Superior temporal gyrus (tissue), 1 donor: ENCODE measurements around the gene SP1.
"Not testable (repeated sequence)": the region's sequence is repeated elsewhere in the genome, so short reads cannot be mapped to it uniquely, and the experiment has no call there.

Source experiments
- DNase-seq: peaks from one replicate; pipeline ENCODE4 v3.0.0-alpha.2; 2016; ENCODE audit errors: extremely low spot score

Gene SP1

DNA sequence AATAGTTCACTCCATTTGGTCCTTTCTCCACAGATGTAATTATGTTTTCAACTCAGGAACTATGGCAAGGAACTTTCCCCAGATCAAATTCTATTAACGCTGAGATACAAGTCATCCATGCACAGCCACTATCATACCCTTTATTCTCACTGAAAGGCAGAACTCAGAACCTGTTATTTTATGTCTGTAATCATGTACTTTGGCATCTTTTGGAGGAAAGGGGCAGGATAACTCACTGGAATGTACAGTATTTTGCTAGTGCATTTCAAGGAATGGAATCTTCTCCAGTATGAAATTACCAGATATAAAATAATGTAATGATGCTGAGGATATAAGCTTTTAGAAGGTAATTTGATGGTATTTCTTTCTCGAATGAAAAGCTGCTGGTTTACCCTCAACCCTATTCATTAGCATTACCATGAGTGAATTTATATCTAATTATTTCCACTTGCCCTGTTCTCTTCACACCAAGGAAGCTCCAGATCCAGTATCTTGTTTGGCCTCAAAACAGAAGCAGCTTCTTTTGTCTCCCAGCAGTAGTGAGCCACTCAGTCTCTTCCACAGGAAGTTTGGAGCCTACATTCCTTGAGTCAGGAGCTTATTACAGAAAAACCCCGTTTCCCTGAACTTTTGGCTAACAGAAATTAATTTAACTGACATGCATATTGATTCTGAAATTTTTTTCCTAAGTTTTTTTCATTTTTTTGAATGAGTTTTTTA, 33.7 kb downstream of the SP1 start:
- no peak for DNase-seq

DNA sequence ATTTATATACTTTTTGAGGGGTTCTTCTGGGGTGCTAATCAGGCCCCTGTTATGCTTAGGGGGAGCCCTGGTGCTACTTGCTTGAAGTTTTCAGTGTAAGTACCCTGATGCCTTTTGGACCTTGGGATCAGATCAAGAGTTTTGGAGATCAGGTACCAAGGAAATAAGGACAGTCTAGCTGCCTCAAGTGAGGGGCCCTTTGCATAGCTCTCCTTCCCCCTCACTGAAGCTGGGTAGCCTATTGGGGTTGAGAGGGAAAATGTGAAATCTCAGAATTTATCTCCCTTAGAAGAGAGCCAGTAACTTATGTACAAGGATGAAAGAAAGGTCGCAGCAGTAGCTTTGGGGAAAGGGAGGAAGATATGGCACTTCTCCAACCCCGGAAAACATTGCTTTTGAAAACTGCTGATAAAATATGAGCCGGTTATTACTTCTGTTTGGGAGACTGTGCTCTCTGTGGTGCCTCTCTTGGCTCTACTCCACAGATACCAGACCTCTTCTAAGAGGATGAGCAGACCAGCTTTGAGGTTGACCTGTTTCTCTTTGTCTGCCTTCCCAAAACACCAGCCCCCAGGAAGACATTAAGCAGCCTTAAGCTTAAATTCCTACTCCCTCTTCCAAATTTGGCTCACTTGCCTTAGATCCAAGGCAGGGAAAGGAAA, 34.9 kb downstream of the SP1 start:
- DNase-seq, result no peak

DNA sequence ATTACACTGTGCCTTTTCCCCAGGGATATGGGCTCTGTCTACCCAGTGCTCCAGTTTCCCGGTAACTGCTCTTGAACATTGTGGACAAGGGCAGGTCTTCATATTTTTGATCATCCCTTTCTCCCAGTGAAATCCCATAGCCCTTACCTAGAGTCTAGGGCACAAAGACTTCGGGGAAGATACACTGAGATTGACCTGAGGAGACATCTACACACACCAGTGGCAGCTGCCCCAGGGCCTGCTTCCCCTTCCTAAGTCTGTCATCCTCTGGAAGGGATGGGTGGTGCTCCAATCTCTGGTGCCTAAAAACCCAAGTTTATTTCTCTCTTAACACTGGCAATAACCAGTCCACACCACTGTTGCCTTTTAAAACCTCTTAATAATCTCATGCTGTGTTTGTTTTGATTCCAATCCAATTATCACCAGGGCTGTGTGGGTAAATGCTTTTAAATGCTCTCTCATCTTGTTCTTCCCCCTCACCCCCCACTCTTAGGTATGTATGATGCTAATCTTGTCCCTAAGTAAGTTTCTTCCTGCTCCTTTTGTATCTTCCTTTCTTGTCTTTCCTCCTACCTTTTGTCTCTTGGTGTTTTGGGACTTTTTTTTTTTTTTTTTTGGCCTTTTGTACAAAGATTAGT, 35.9 kb downstream of the SP1 start:
- DNase-seq, result not testable (repeated sequence)

DNA sequence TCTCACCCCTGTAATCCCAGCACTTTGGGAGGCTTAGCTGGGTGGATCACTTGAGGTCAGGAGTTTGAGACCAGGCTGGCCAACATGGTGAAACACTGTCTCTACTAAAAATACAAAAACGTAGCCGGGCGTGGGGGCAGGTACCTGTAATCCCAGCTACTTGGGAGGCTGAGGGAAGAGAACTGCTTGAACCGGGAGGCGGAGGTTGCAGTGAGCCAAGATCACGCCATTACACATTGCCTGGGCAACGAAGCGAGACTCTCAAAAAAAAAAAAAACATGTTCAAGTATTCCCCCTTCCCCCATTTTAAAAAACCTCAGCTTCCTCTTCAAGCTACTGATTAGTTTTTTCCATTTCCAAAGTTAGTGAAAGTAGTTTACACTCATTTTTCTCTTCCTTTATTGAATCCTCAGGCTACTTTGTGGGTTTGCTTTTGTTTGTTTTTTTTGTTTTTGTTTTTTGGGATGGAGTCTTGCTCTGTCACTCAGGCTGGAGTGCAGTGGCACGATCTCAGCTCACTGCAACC, 37.4 kb downstream of the SP1 start:
- DNase-seq, result not testable (repeated sequence)

DNA sequence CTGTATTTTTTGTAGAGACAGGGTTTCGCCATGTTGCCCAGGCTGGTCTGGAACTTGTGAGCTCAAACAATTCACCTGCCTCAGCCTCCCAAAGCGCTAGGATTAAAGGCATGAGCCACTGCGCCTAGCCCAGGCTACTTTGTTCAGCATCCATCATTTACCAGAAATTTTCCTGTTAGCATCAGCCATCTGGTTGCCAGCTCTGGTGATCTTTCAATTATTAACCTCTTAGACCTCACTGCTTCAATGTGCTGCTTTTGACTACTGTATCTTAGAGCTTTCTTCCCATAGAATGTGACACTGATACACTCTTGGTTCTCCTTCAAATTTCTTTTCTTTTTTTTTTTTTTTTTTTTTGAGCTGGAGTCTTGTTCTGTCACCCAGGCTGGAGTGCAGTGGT, 38.2 kb downstream of the SP1 start:
- DNase-seq, result no peak

DNA sequence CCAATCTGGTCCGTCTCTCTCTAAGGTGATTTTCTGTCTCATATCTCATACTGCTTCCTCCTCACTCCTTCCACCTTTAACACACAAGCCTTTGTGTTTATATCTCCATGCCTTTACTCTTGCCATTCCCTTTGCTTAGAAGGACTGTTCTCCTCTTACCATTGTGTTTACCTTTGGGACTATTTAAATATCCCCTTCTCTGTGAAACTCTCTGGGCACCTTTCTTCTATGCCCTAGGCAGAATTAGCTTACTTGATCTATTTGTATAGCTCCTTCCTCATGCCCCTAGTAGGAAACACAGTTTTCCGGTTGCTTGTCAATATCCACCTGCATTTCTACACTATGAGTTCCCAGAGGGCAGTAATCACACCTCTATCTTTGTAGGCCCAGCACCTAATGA, 39.8 kb downstream of the SP1 start:
- no peak for DNase-seq

DNA sequence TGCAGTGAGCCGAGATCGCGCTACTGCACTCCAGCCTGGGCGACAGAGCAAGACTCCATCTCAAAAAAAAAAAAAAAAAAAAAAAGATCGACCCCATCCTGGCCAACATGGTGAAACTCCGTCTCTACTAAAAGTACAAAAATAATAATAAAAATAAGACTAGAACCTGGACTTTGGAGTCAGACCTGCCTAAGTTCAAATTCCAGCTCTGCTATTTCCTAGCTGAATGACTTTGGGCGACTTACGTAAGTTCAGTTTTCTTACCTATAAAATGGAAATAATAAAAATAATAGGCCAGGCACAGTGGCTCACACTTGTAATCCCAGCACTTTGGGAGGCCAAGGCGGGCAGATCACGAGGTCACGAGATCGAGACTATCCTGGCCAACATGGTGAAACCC, 42.3 kb downstream of the SP1 start:
- DNase-seq, result not testable (repeated sequence)

DNA sequence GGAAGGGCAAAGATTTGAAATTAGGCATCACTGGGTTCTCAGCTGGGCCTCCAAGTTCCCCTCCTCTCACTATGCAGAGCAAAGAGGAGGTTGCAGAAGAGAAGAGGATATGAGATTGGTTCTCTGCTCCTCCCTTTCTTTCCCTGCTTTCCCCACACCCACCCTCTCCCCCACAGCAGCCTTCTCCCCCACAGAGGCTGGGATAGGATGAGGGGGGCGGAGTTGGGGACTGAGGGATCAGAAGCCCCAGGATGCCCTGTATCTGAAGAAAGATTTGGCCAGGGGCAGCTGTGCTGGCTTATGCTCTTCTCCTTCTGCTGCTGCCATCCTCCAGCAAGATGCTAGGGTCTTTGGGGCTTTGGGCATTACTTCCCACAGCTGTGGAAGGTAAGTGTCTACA, 43.6 kb downstream of the SP1 start, which contains the start of gene AMHR2:
TSS of gene AMHR2 (plus strand) at position 259 of the 400 bp plus-strand sequence. CDS start at position 339, 80 bp downstream.
- DNase-seq, result no peak

DNA sequence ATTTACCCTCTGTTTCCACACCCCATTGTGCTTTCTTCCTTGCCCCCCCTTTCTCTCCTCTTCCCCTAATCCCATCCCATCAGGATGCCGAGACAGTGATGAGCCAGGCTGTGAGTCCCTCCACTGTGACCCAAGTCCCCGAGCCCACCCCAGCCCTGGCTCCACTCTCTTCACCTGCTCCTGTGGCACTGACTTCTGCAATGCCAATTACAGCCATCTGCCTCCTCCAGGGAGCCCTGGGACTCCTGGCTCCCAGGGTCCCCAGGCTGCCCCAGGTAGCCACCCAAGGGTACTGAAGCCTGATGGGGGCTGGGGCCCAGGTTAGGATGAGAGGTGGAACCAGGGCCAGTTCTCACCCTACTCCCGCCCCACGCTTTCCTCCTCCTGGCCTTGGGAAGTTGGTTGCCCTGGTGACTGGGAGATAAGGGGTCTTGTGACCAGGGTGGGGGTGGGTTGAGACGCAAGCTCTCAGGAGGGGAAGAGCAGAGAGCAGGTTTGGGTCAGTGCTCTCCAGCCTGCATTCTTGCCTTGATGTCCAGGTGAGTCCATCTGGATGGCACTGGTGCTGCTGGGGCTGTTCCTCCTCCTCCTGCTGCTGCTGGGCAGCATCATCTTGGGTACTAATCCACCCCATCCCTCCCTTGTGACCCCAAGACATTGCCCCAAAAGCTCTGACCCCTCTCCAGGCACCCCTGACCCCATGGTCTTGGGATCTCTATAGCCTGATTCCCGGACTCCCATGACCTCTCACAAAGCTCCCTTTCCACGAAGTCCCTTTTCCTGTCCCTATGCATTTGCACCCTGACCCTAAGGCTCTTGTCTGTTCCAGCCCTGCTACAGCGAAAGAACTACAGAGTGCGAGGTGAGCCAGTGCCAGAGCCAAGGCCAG, 44.9 kb downstream of the SP1 start:
- DNase-seq, result no peak

DNA sequence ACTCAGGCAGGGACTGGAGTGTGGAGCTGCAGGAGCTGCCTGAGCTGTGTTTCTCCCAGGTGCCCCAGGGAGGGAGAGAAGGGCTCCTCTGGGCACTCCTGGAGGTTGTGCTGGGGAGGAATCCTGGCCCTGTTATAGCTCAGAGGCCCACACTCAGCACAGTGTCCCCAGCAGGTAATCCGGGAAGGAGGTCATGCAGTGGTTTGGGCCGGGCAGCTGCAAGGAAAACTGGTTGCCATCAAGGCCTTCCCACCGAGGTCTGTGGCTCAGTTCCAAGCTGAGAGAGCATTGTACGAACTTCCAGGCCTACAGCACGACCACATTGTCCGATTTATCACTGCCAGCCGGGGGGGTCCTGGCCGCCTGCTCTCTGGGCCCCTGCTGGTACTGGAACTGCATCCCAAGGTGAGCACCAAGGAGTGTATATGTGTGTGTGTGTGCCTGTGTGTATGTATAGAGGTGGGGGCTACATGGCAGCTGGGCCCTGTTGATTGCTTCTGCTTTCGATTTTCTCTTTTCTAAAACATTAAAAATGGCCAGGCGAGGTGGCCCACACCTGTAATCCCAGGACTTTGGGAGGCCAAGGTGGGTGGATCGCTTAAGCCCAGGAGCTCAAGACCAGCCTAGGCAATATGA, 45.7 kb downstream of the SP1 start:
- no peak for DNase-seq

DNA sequence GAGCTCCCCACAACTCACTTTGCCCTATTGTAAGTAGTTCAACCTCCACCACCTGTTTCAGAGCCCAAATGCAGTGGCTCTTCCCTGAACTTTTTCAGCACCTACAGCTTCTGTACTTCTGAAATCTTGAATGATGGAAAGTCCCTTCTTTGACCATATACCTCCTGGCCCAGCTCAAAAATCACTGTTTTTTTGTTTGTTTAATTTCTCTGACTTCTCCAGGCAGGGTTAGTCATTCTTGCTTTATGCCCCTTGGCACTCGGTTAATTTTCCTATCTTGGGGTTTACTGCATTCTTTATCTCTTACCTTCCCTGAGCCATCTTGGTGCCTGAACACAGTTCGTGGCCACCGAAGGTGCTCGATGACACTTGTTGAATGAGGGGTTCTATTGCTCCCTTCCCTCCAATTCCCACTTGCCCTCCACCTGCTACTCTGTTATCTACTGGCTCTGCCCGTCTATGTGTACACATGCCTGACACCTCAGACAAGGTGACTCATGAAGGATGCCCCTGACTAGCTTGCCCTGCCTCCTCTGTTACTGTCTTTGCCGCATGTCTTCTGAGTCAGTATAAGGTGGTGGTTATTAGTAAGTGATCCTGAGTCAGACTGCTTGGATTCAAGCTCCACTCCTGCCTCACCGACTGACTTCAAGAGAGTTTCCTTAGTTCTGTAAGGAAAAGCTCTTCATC, 48.1 kb downstream of the SP1 start:
- DNase-seq, result no peak

DNA sequence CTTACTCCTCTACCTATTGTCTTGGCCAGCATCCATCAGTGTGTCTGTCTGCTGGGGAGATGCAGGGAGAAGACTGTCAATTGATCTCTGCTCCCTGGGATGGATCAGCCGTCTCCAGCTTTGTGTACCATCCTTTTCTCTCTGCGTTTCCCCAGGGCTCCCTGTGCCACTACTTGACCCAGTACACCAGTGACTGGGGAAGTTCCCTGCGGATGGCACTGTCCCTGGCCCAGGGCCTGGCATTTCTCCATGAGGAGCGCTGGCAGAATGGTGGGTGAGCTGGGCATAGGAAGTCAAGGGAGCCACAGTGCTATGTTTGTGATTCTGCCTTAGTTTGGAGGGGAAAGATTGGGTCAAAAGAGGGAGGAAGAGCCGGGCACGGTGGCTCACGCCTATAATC, 48.8 kb downstream of the SP1 start:
- DNase-seq, result no peak

DNA sequence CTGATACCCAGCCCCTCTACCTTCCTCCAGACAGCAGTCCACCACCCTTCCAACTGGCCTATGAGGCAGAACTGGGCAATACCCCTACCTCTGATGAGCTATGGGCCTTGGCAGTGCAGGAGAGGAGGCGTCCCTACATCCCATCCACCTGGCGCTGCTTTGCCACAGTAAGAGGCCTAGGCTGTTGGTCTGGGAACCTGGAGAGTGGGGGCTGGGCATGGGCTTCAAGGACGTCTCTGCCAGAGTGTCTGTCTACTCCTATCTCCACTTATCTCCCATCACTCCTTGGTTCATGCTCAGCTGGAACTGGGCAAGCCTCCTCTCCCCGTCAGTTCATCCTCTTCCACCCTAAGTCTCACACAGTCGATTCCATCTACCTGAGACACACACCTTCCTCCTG, 50.1 kb downstream of the SP1 start:
- DNase-seq, result no peak

DNA sequence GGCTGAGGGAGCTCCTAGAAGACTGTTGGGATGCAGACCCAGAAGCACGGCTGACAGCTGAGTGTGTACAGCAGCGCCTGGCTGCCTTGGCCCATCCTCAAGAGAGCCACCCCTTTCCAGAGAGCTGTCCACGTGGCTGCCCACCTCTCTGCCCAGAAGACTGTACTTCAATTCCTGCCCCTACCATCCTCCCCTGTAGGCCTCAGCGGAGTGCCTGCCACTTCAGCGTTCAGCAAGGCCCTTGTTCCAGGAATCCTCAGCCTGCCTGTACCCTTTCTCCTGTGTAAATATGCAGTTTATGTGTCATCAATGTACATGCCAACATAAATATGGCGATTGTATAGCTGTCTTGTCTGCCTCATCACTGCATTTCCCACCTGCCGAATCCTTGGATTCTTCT, 51.2 kb downstream of the SP1 start:
- DNase-seq, result no peak

DNA sequence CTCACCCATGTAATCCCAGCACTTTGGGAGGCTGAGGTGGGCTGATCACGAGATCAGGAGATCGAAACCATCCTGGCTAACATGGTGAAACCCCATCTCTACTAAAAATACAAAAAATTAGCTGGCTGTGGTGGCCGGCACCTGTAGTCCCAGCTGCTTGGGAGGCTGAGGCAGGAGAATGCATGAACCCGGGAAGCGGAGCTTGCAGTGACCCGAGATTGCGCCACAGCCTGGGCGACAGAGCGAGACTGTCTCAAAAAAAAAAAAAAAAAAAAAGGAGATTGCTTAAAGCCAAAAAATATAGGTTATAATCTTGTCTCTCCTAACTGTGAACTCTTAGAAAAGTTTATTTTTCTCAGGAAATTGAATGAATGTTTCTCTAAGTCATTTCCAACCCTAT, 55.4 kb downstream of the SP1 start:
- DNase-seq, result not testable (repeated sequence)

DNA sequence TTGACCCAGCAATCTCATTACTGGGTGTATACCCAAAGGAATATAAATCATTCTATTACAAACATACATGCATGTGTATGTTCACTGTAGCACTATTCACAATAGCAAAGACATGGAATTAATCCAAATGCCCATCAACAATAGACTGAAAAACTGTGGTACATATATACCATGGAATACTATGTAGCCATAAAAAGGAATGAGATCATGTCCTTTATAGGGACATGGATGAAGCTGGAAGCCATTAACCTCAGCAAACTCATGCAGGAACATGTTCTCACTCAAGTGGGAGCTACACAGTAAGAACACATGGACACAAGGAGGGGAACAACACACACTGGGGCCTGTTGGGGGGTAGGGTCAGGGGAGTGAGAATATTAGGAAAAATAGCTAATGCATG, 59.6 kb downstream of the SP1 start:
- not testable (repeated sequence) for DNase-seq

DNA sequence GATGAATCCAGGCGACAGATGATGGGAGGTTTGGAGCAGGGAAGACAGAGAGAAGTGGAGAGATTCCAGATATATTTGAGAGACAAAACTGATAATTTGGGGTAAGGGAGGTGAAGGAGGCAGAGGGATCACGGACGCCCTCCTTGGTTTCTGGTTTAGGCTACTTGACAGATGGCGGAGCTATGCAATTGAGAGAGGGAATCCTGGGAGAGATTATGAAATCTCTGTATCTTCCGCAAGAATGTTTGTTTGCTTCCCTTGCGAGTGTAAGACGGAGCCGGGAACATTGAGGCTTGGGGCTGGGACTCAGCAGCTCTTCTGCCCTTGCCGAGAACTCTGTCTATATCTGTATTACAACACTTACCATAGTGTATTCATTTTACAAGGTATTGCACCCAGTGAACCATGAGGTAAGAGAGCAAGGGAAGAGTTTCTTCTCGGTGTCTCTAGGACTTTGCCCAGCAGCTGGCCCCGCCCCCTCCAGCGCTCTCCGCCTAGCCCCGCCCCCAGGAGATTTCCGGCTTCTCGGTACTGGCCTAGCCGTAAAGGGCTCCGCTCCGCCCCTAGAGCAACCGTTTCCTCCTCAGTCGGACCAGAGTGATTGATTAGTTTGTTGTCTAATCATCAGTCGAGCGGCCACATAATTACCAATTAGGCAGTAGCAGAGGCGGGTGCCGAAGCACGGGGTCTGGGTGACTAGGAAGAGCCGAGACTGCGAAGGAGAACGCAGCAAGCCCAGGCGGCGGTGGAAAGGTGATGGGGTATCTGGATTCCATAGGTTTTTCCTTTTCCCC, 61.3 kb downstream of the SP1 start, which contains the start of gene PRR13:
TSS of gene PRR13 (plus strand) at position 695 of the 794 bp plus-strand sequence. CDS start 981 bp downstream, outside the sequence.
- peak; percentile 99 for DNase-seq

DNA sequence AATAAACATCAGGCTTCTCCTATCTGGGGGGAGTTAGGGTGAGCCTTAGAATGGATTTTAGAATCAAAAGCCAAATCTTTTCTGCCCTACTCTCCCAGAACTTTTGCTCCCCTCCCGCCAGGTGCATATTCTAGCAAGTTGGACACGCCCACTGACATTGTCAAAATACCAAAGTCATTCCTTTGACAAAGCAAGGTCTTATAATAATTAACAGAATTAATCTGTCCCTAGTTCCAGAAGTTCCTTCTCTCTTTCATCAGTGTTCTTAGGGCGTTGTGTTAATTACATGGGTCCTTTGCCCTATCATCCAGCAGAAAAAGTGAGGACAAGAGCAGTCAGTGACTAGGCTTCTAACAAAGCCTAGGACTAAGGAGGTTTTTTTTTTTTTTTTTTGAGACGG, 64.0 kb downstream of the SP1 start:
- no peak for DNase-seq

DNA sequence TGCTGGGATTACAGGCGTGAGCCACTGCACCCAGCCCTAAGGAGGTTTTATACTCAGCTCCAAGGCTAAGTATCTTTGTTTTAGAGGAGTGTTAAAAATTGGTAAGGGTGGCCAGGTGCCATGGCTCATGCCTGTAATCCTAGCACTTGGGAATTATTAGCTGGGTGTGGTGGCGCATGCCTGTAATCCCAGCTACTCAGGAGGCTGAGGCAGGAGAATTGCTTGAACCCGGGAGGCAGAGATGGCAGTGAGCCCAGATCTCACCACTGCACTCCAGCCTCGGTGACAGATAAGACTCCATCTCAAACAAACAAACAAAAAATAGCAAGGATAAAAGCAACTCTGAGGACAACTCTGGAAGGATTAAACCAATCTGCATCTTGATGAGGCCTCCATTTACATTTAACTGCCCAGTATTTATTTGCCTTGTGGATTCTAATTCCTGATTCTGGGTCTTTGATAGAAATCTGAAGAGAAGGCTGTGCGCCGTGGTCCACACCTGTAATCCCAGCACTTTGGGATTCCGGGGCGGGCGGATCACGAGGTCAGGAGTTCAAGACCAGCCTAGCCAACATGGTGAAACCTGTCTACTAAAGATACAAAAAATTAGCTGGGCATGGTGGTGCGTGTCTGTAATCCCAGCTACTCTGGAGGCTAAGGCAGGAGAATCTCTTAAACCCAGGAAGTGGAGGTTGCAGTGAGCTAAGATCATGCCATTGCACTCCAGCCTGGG, 64.8 kb downstream of the SP1 start:
- not testable (repeated sequence) for DNase-seq
